HG03045 (cell line): ENCODE measurements around the gene MYH7.
"Not testable (repeated sequence)": the region's sequence is repeated elsewhere in the genome, so short reads cannot be mapped to it uniquely, and the experiment has no call there.

Source experiments
- ATAC-seq: cut with Tn5 transposase; IDR thresholded peaks from one replicate; pipeline ENCODE4 v1.9.1; 2021; ENCODE audit warnings: mild to moderate bottlenecking, moderate library complexity; ENCODE audit not compliant: unreplicated experiment

The MYH7 gene

GRCh38 chr14:23435543-23436326 is at the start of gene MYH7:
Gene MYH7, minus strand, starts transcription at chr14:23435660. Its CDS starts 1,928 bp downstream, at chr14:23433732.
- no peak for ATAC-seq

GRCh38 chr14:23483236-23483854 is 47.9 kb upstream of the MYH7 start:
- no peak for ATAC-seq

DNA sequence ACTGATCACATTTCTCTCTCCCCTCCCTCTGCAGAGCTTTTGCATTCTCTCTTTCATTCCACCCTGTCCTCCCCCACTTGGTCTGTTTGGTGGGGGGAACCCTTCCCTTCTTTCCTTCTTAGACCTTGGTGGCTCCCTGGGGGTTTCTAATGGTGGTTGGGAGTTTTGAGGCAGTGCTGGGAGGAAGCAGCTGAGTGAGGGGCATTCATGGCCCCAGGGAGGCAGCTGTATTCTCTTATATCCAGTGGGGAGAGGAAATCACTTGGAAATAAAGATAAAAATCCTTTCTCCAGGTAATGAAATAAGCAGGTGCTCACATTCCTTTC is 47.3 kb upstream of the MYH7 start:
- no peak for ATAC-seq

- no peak for ATAC-seq
Measured at GRCh38 chr14:23481979-23482822, 46.7 kb upstream of the MYH7 start.

DNA sequence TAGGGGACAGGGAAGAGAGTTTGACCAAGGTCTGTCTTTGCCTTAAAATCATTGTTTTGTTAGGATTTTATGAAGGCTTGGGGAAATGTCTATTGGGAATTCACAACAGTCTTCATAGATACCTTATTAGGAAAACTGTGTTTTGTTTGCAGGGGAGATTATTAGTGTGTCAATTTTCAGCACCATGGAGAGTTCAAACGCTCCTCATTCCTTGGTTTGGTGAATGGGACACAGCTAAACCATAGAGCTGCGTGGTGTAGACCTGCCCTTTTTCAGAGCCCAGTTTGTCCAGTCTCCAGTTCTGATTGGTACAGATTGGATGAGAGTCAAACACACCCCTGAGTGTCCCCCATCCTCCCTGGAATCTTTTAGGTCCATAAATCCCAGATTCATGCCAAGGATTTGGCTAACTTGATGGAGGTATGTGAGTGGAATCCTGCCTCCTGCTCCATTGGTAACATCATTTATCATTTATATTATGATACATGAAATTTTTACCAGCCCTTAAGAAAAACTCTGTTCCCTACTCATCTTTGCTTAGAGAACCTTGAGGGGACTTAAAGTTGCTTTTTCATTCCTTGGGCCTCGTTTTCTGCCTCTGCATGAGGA is 46.0 kb upstream of the MYH7 start:
- ATAC-seq: no peak

GRCh38 chr14:23478109-23478759 is 42.8 kb upstream of the MYH7 start:
- ATAC-seq: no peak

DNA sequence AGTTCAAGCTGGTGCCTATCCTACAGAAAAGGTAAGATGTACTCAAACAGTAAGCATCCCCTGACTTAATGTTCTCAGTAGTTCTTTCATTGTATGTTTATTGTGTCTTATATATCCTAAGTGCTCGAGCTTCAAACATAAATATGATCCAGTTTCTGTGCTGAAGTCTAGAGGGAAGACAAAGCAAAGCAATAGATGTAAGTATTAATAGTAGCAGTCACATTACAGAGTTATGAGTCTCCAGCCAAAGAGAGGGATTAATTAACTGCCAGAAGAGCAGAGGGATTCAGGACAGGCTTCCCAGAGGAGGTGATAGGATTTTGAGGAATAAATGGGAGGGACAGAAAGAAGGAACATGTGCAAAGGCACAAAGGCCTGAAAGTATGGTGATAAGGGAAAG is 35.5 kb upstream of the MYH7 start:
- no peak for ATAC-seq

GRCh38 chr14:23469906-23470403 is 34.5 kb upstream of the MYH7 start:
- ATAC-seq: no peak

DNA sequence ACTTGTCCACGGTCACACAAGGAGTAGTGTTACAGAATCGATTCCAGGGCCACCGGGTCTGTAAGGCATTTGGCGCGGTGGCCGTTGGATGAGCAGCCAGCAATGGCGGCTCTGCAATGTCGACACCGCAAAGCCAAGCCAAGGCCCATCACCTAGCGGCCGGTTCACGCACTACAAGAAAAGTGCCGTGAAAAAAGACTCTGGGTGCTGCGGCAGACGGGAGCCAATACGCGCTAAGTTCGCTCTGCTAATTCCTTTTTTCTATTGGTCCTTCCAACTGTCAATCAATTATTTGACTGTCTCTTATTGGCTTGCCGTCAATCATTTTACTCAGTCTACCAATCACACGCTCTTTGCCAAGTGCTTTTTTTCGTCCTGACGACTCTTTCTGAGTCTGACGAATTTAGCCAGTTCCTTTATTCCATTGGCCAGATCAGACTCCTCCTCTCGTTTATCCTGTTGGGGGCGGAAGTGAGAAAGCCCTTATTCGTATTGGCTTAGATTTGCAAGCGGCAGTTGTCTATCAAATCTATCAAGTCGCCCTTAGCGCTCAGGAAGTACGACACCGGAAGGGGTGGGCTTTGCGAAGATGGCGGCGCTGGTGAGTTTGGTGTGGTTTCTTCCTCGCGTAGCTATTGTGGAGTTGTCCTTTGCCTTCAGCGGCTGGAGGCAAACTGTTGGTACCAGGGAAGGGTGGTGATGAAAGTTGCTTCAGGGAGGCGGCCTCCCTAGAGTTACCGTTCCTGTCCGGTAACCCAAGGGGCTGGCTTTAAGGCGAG is 33.9 kb upstream of the MYH7 start, which contains the start of gene NGDN:
Gene NGDN, plus strand, starts transcription at position 577 of the 779 bp plus-strand sequence. Its CDS starts 13 bp downstream, at position 590.
- ATAC-seq: peak; percentile 94

GRCh38 chr14:23468704-23469126 is 33.3 kb upstream of the MYH7 start:
- ATAC-seq: no peak

DNA sequence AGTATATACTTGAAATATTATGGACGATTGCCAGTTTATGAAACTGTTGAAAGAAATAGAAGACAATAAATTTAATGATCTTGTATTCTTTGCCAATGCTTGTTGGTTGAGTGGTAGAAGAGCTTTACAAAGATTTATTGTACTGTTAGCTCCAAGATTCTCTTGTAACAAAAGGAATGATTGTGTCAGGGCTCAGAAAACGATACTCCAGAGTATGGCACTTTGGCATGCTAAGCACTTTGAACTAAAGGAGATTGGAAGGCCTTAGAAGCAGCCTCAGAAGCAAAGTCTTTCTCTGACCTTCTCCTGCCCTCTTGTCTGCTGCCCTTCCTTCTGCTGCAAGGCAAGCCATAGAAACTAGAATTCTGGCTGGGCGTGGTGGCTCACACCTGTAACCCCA is 29.8 kb upstream of the MYH7 start:
- no peak for ATAC-seq

DNA sequence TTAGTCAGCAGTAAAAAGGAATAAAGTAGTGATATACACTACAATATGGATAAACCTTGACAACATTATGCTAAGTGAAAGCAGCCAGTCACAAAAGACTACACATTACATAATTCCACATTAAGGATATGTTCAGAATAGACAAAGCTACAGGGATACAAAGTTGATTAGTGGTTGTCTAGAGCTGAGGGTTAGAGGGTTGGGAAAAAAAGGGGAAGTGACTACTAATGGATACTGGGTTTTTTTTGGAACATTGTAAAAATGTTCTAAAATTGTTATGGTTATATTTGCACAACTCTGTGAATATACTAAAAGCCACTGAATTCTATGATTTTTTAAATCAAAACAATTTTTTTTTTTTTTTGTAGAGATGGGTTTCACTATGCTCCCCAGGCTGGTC is 29.2 kb upstream of the MYH7 start:
- ATAC-seq: no peak

DNA sequence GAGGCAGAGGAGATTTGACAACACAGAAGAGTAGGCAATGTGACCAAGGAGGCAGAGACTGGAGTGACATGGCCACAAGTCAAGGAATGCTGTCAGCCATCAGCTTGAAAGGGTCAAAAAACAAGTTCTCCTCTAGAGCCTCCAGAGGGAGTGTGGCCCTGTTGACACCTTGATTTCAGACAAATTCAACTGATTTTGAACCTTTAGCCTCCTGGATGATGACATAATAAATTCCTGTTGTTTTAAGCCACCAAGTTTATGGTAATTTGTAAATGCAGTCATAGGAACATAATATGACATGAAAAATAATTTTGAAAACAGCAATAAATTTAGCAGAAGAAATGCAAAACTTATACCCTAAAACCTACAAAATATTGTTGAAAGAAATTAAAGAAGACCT is 25.5 kb upstream of the MYH7 start:
- no peak for ATAC-seq

DNA sequence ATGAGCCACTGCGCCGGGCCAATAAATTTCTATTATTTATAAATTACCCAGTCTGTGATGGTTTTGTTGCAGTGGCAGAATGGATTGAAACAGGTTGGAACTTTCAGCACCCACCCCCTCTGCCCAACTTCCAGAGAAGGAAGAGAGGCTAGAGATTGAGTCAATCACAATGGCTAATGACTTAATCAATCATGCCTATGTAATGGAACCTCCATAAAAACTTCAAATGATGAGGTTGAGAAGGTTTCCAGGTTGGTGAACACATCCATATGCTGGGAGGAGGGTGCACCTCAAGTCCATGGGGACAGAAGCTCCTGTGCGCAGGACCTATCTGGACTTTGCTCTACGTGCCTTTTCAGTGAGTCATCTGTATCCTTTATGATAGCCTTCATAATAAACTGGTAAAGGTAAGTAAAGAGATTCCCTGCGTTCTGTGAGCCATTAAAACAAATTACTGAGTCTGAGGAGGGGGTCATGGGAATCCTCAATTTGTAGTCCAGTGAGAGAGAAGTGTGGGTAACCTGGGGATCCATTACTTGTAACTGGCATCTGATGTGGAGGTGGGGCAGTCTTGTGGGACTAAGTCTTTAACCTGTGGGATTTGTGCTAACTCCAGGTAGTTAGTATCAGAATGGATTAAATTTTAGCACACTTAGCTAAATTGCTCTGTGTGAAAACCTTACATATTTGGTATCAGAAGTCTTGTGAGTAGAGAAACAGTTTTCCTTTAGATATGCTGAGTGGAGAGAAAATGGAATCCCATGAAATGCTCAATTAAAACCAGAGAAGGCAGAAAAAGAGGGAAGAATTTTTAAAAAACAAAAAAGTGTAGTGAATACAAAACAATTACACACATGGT is 22.4 kb upstream of the MYH7 start:
- ATAC-seq: no peak

GRCh38 chr14:23456883-23457586 is 21.6 kb upstream of the MYH7 start:
- ATAC-seq: not testable (repeated sequence)

- no peak for ATAC-seq
Measured at GRCh38 chr14:23454445-23454856, 19.0 kb upstream of the MYH7 start.

GRCh38 chr14:23452237-23452636 is 16.8 kb upstream of the MYH7 start:
- ATAC-seq: no peak

GRCh38 chr14:23450379-23450778 is 14.9 kb upstream of the MYH7 start:
- ATAC-seq: no peak
